Measurements from ENCODE around the gene ZNF253.
"Not testable (repeated sequence)": the region's sequence is repeated elsewhere in the genome, so short reads cannot be mapped to it uniquely, and the experiment has no call there.

Gene ZNF253

DNA sequence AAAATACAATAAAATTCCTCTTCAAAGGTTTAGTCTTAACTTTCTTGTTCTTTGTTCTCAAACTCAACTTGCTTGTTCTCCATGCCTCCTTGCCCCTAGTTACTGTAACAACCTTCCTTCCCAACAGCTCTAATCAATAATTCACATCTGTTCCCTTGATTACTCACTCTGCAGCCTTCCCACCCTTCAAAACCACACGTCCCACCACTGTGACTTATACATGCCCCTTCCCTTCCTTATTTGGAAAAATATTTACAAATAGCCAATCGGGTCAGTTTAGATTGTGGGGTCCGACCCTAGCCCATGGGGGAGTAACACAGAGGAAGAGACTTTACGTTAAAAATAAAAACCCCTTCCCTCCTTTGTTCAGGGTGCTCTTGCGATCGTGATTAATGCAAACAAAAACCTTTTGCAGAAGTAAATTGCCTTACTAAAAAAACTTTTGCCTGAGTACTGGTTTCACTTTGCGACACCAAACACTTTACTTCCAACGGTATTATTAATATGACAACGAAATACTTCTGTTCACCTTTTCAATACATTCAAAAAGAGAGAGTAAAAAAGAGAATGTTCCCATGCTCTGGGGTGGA lies 34.6 kb downstream of the ZNF253 start:
- DNase-seq (ENCODE audit: low read depth): no peak

DNA sequence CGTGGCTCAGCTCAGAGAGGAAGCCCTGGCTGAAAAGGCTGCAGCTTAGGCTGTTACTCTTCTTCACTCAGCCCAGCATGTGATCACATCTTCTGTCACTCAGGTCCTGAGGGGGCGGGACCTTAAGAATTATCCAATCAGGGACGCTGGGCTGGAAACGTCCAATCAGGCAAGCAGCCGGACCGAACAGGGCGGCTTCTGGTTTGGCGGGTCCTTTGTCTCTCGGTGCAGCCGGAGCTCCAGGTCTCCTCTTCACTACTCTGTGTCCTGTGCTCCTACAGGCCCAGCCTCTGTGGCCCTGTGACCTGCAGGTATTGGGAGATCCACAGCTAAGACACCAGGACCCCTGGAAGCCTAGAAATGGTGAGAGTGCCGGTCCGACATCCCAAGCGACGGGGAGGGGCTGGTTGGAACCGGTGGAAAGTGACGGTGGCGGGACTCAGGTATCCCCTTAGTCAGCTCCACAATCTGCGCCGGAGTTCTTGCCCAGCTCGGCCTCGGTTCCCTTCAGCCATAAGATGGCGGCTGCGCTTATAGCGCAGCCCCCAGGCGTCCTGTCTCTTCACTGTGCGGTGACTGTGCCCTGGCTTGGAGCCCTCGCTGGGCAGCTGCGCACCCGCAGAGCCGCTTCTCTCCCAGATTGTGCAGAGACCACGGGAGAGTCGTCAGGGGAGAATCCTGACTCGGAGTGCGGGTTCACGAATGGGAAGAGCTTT lies 35.2 kb downstream of the ZNF253 start, which contains the start of gene ZNF93:
Gene ZNF93 (plus strand): TSS at position 218 of the 716 bp plus-strand sequence. CDS start 143 bp downstream, at position 361.
- DNase-seq (ENCODE audit: low read depth): peak; percentile 52

DNA sequence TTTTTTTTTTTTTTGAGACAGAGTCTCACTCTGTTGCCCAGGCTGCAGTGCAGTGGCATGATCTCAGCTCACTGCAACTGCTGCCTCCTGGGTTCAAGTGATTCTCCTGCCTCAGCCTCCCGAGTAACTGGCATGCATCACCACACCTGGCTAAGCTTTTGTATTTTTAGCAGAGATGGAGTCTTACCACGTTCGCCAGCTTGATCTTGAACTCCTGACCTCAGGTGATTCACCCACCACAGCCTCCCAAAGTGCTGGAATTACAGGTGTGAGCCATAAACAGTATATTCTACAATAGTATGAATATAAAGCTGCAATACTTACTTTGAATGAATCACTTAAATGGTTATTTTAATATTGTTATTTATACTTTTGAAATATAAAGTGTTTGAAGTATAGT lies 41.9 kb downstream of the ZNF253 start:
- DNase-seq (ENCODE audit: low read depth): not testable (repeated sequence)

DNA sequence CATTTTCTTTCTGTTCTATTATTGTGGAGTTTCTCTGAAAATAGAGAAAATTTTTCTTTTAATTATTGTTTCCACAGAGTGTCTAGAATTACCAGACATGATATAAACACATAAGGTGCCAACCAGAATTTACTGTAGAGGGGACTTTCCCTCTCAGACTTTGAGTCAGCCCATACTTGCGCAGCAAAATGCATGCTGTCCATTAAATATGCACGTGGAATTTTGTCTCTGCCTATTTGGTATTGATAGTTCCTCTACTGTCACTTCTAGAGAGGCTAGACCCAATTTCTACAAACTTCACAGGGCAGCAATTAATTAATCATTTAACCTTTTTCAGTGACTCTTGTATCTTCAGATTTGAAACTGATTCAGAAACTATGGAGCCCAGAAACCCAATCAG lies 44.0 kb downstream of the ZNF253 start:
- DNase-seq (ENCODE audit: low read depth): no peak

DNA sequence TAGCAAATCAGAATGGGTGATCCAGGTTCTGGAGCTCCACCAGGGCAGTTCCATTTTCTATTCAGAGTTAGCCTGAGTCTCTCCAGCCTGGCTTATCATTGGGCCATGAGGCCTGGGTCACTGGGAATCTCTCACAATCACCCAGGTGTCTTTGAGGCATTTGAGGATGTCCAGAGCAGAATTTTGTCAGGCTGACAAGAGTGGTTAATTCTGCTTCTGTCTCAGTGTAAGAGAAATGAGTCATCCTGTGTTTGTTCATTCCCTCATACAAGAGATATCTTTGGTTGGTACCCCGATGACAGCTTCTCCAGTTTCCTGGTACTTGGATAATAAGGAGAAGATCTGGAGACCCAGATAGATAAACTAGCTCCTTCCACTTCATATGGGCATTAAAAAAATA lies 45.5 kb downstream of the ZNF253 start:
- DNase-seq (ENCODE audit: low read depth): no peak

- DNase-seq (ENCODE audit: low read depth): no peak
Measured at GRCh38 chr19:19914596-19914995, 48.9 kb downstream of the ZNF253 start.

GRCh38 chr19:19930417-19930816 lies 64.7 kb downstream of the ZNF253 start:
- DNase-seq (ENCODE audit: low read depth): not testable (repeated sequence)

DNA sequence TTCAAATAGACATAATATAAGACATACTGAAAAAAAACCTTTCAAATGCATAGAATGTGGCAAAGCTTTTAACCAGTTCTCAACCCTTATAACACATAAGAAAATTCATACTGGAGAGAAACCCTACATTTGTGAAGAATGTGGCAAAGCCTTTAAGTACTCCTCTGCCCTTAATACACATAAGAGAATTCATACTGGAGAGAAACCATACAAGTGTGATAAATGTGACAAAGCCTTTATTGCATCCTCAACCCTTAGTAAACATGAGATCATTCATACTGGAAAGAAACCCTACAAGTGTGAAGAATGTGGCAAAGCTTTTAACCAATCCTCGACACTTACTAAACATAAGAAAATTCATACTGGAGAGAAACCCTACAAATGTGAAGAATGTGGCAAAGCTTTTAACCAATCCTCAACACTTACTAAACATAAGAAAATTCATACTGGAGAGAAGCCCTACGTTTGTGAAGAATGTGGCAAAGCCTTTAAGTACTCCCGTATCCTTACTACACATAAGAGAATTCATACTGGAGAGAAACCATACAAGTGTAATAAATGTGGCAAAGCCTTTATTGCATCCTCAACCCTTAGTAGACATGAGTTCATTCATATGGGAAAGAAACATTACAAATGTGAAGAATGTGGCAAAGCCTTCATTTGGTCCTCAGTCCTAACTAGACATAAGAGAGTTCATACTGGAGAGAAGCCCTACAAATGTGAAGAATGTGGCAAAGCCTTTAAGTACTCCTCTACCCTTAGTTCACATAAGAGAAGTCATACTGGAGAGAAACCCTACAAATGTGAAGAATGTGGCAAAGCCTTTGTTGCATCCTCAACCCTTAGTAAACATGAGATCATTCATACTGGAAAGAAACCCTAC lies 68.0 kb downstream of the ZNF253 start:
- not testable (repeated sequence) for DNase-seq (ENCODE audit: low read depth)

- DNase-seq (ENCODE audit: low read depth): no peak
Measured at GRCh38 chr19:19937403-19937802, 71.7 kb downstream of the ZNF253 start.

- DNase-seq (ENCODE audit: low read depth): no peak
Measured at GRCh38 chr19:19938449-19938848, 72.8 kb downstream of the ZNF253 start.

DNA sequence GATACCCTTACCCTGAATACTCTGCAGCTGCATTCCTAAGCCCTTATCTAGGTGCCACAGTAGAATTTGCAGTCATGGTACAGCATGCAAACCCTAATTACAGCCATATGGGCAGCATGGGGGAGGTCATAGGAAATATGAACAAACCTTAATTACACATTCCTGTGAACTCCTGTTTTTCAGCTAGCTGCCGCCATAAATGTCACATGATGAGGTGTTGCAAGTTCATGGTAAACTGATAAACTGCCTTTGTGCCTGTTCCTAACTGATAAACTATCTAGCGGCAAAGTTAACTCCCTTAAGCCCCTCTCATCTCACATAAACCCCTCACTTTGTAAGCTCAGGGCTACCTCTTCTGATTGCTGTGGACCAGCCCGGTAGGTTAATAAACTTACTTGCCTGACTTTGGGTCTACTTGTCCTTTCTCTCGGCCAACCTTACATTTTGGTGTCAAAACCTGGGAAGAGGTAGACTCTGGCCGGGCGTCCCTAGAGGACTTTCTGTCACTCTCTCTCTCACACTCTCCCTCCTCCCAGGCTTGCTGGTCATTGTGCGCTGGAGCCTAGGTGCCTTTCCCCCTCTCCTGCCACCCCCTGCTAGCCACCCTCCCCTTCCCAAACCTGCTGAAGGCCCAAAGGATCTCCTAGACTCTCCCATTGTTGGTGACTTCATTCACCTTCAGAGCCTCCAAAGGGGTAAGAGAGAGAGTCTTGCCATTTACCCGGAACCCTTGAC lies 78.3 kb downstream of the ZNF253 start:
- no peak for DNase-seq (ENCODE audit: low read depth)

All from stimulated activated CD8-positive, alpha-beta memory T cell treated with anti-CD3 and anti-CD28 coated beads, Interleukin-15, amount 100 ng/mL, for 24 hours (primary cell).